Transverse colon (tissue), 4 donors: ENCODE measurements around the gene MORN4. TPM values are rescaled to one million over a fixed set of nuclear protein-coding genes. Genes with fewer than 3 reads are reported as not detected.
A peak's percentile ranks its signal among the peaks of the same experiment; 100 is the strongest.
"Not testable (repeated sequence)": the region's sequence is repeated elsewhere in the genome, so short reads cannot be mapped to it uniquely, and the experiment has no call there.

Experiments
- DNase-seq: peaks from one replicate; pipeline ENCODE4 v3.0.0-alpha.2; 2019
- H3K27ac ChIP-seq, 4 donors: fragments of 200-600 bp; sonication (generic); 2 replicates each; pipeline ENCODE4 v1.5.1; 2016 to 2018; ENCODE audit warnings: inconsistent platforms in 4 of 4
- H3K27me3 ChIP-seq: fragments of 200-600 bp; sonication (generic); 2 replicates; pipeline ENCODE4 v1.5.1; 2017; ENCODE audit warnings: inconsistent platforms
- H3K36me3 ChIP-seq, 4 donors: fragments of 200-600 bp; sonication (generic); 2 replicates each; pipeline ENCODE4 v1.5.1; 2017 to 2019; ENCODE audit warnings: inconsistent platforms in 4 of 4
- H3K4me1 ChIP-seq, 4 donors: fragments of 200-600 bp; sonication (generic); 2 replicates each; pipeline ENCODE4 v1.5.1; 2017 to 2020; ENCODE audit warnings: inconsistent platforms in 4 of 4
- H3K4me3 ChIP-seq, 4 donors: fragments of 200-600 bp; sonication (generic); 1 replicate in 1 of 4; 2 replicates in 3 of 4; pipeline versions ENCODE4 v1.5.1 to v1.6.1; 2017 to 2019; ENCODE audit warnings: inconsistent platforms in 4 of 4
- H3K9me3 ChIP-seq, 2 donors: fragments of 200-600 bp; sonication (generic); 2 replicates each; pipeline ENCODE4 v1.5.1; 2017 to 2019; ENCODE audit warnings: inconsistent platforms in 2 of 2
- EP300 ChIP-seq: sonication (generic); formaldehyde crosslinking; IDR thresholded peaks from one replicate; pipeline ENCODE4 v1.6.1; 2017; ENCODE audit warnings: antibody characterized with exemption, low read depth
- POLR2A ChIP-seq: fragments of 450-650 bp; IDR thresholded peaks from one replicate; pipeline ENCODE4 v1.6.1; 2016; ENCODE audit warnings: antibody characterized with exemption, mild to moderate bottlenecking, moderate library complexity
- POLR2AphosphoS5 ChIP-seq, 3 donors: sonication (generic); formaldehyde crosslinking; IDR thresholded peaks; one replicate each; pipeline ENCODE4 v1.6.1; 2016; ENCODE audit warnings: antibody characterized with exemption in 3 of 3
- WGBS, 2 donors: methylation state at CpG; one replicate each; pipeline ENCODE4 v1.1.5; 2018; ENCODE audit warnings: low coverage in 1 of 2; 5-methylcytosine and 5-hydroxymethylcytosine counted together
- in situ Hi-C, 4 donors: fragments of 200-750 bp; cut with MboI; loops; one replicate each; pipeline versions ENCODE4 v1.15.0 to v1.15.1; 2017; ENCODE audit warnings: low sequenced_read_pairs in 3 of 4, low pct_ligation_motif_present in 1 of 4, low pct_unique_long_range_greater_than_20kb in 1 of 4
- intact Hi-C: fragments of 100-400 bp; cut with DNase I; formaldehyde crosslinking; loops from one replicate; pipeline ENCODE4 v1.15.1; 2023; ENCODE audit warnings: low total_unique reads
- total RNA-seq, 4 donors: library from RNA; depleted of rRNA; stranded (reverse); fragments of >200 nt; gene quantifications; one replicate each; pipeline ENCODE4 v1.1.0, GENCODE V29; 2016
- TF ChIP-seq, protein P1 (sequence below), 5 experiments: fragments of 200-600 bp in 3 of 5; fragments of 450-650 bp in 2 of 5; sonication (generic) in 3 of 5; IDR thresholded peaks; 1 replicate in 2 of 5; 2 replicates in 3 of 5; pipeline ENCODE4 v1.5.1; 2016 to 2017; ENCODE audit warnings: antibody characterized with exemption in 5 of 5, inconsistent platforms in 3 of 5, mild to moderate bottlenecking in 2 of 5, moderate library complexity in 1 of 5

MORN4 gene
- total RNA-seq, 4 donors from 2014 or later, result 0.95 to 1.8 (median 0.96) TPM; not detected in 1

DNA sequence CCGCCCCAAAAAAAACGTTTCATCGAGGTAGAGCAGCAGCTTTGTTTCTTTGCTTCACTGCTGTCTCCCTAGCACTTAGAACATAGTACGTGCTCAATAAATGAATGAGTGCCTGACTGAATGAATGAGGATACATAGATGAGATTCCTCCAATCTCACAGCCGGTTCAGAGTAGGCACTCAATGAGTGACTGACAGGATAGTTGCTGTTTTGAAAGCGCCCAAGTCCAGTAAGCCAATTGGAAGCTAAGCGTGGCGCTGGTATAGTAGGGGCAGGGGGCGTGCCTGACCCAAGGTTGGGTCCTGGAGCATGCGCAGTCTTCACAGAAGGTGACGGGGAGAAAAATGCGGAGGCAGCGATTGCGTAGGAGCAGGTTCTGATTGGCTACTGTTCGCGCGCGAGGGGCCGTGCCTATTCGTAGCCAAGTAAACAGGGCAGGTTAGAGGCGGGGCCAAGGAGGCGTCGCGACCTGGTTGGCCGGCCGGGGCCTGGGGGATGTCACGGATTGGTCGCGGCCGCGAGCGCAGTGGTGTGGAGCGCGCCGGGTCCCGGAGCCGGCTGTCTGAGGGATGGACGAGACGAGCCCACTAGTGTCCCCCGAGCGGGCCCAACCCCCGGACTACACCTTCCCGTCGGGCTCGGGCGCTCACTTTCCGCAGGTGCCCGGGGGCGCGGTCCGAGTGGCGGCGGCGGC is 7.0 kb upstream of the MORN4 start, which contains the start of gene PI4K2A:
Gene PI4K2A (plus strand): TSS at position 498 of the 694 bp plus-strand sequence. CDS start 72 bp downstream, at position 570.
- H3K4me1 ChIP-seq, result peaks cover 2 to 21% (median 15%) of the 10 kb centered on the region in 4 donors
- intact Hi-C loops, result no loop called here
- peak within 1 kb of the TSS; percentile 86 to 93 (median 90) for H3K27ac ChIP-seq
- in situ Hi-C loops, result no loop called here
- TF ChIP-seq POLR2AphosphoS5 (IDR thresholded peaks at IDR 0.05) (peak; percentile 84 to 90 (median 87)), POLR2A (peak; percentile 71), EP300 (no peak)
- TF ChIP-seq, protein P1, sequence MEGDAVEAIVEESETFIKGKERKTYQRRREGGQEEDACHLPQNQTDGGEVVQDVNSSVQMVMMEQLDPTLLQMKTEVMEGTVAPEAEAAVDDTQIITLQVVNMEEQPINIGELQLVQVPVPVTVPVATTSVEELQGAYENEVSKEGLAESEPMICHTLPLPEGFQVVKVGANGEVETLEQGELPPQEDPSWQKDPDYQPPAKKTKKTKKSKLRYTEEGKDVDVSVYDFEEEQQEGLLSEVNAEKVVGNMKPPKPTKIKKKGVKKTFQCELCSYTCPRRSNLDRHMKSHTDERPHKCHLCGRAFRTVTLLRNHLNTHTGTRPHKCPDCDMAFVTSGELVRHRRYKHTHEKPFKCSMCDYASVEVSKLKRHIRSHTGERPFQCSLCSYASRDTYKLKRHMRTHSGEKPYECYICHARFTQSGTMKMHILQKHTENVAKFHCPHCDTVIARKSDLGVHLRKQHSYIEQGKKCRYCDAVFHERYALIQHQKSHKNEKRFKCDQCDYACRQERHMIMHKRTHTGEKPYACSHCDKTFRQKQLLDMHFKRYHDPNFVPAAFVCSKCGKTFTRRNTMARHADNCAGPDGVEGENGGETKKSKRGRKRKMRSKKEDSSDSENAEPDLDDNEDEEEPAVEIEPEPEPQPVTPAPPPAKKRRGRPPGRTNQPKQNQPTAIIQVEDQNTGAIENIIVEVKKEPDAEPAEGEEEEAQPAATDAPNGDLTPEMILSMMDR (IDR thresholded peaks at IDR 0.05), result no peak
- peaks cover 0 to 8% (median 0%) of the 10 kb centered on the region in 4 donors for H3K36me3 ChIP-seq
- DNase-seq, result peak; percentile 99
- no peaks in the 10 kb centered on the region for H3K27me3 ChIP-seq
- peak within 1 kb of the TSS; percentile 62 to 91 (median 86) for H3K4me3 ChIP-seq
- 3% methylated on average over 9 to 42 of the region's 54 CpGs for WGBS, 2 donors
- H3K9me3 ChIP-seq, result no peaks in the 10 kb centered on the region

DNA sequence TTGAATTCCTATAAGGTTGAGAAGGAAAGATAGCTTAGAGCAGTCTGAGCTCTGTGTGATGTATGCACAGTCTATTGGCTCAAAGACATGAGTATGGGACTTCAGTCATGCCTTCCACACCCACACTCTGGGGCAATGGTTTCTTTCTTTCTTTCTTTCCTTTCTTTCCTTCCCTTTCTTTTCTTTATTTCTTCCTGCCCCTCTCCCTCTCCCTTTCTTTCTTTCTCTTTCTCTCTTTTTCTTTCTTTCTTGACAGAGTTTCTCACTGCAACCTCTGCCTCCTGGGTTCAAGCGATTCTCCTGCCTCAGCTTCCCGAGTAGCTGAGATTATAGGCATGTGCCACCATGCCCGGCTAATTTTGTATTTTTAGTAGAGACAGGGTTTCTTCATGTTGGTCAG is 5.8 kb upstream of the MORN4 start:
- H3K36me3 ChIP-seq, intact Hi-C loops, in situ Hi-C loops, H3K9me3 ChIP-seq, H3K4me3 ChIP-seq, H3K27ac ChIP-seq, DNase-seq, H3K27me3 ChIP-seq: not testable (repeated sequence)
- peaks cover 2 to 21% (median 15%) of the 10 kb centered on the region in 4 donors for H3K4me1 ChIP-seq
- 89 to 100% methylated on average over 2 to 3 of the region's 3 CpGs for WGBS, 2 donors

DNA sequence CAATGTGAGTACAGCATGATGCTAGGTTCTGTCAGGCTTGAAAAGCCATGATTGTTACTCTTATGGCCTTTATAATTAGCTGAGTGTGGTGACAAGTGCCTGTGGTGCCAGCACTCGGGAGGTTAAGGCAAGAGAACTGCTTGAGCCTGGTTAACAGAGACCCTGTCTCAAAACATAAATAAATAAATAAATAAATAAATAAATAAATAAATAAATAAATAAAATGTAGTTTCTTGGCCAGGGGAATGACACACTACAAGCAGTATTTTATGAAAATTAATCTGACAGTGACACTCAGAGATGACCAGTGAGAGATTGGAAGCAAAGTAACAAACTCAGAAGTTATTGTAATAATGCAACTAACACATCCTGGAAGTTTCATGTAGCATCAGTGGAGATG is 2.3 kb upstream of the MORN4 start:
- Histone ChIP-seq H3K4me3 (no peak overlapping the region), H3K36me3 (no peaks in the 10 kb centered on the region), H3K27me3 (no peaks in the 10 kb centered on the region), H3K4me1 (peaks cover 0 to 16% (median 6%) of the 10 kb centered on the region in 4 donors), H3K27ac (no peak overlapping the region), H3K9me3 (no peaks in the 10 kb centered on the region)
- in situ Hi-C loops, result no loop called here
- 80 to 90% methylated on average over 1 of the region's 1 CpG for WGBS, 2 donors
- no peak for DNase-seq
- no peak for TF ChIP-seq POLR2AphosphoS5 (IDR thresholded peaks at IDR 0.05)
- no peak for TF ChIP-seq EP300
- TF ChIP-seq, protein P1 (IDR thresholded peaks at IDR 0.05), result no peak
- TF ChIP-seq POLR2A, result no peak
- intact Hi-C loops, result no loop called here

DNA sequence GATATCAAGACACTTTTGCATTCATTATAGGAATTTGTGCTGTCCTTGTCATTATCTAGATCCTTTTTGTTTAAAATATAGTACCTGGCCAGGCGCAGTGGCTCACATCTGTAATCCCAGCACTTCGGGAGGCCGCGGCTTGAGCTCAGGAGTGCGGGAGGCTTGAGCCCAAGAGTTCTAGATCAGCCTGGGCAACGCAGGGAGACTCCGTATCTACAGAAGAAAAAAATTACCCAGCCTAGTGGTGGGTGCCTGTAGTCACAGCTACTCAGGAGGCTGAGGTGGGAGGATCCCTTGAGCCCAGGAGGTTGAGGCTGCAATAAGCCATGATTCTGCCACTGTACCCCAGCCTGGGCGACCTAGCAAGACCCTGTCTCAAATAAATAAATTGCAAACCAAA is 621 bp upstream of the MORN4 start:
- intact Hi-C loops, result no loop called here
- in situ Hi-C loops, result no loop called here
- no peak for TF ChIP-seq EP300
- TF ChIP-seq, protein P1 (IDR thresholded peaks at IDR 0.05), result peak; percentile 21 to 53 (median 37)
- no peak for TF ChIP-seq POLR2A
- TF ChIP-seq POLR2AphosphoS5 (IDR thresholded peaks at IDR 0.05), result no peak
- H3K4me3 ChIP-seq, result peak overlapping the region in 3 of 4 donors; percentile 58 to 68 (median 63)
- peaks cover 0 to 12% (median 6%) of the 10 kb centered on the region in 4 donors for H3K4me1 ChIP-seq
- no peaks in the 10 kb centered on the region for H3K36me3 ChIP-seq
- peak overlapping the region; percentile 39 to 71 (median 64) for H3K27ac ChIP-seq
- no peaks in the 10 kb centered on the region for H3K27me3 ChIP-seq
- 51 to 80% methylated on average over 1 to 8 of the region's 8 CpGs for WGBS, 2 donors
- peak; percentile 10 for DNase-seq
- no peaks in the 10 kb centered on the region for H3K9me3 ChIP-seq
